COLO668 (cell line): ENCODE data around the gene PRKD2.
A peak's percentile ranks its signal among the peaks of the same experiment; 100 is the strongest.
"Not testable (repeated sequence)": the region's sequence is repeated elsewhere in the genome, so short reads cannot be mapped to it uniquely, and the experiment has no call there.

Experiments used
- DNase-seq: peaks from one replicate; lab custom pipeline; 2025; ENCODE audit not compliant: unreplicated experiment; lab: John Stamatoyannopoulos, UW

PRKD2 gene

GRCh38 chr19:46634656-46635218 lies 82.2 kb downstream of the PRKD2 start:
- DNase-seq: no peak

GRCh38 chr19:46634045-46634655 lies 82.8 kb downstream of the PRKD2 start:
- peak; percentile 27 for DNase-seq

DNA sequence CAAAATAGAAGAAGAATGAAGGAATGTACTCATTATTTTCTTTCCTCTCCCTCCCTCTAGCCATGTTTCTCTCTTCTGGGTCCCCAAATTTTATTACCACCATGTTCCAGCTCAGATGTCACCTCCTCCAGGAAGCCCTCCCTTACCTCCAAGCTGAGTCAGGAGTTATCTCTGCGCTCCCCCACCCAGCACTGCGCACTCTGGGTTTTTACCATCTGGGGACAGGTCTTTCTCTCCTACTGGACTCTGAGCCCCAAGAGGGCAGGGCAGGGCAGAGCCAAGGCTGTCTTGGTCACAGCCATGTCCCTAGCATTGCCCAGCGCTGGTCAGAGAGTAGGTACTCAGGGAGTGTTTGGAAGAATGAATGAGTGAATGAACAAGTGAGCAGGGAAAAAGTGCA lies 83.8 kb downstream of the PRKD2 start:
- no peak for DNase-seq

DNA sequence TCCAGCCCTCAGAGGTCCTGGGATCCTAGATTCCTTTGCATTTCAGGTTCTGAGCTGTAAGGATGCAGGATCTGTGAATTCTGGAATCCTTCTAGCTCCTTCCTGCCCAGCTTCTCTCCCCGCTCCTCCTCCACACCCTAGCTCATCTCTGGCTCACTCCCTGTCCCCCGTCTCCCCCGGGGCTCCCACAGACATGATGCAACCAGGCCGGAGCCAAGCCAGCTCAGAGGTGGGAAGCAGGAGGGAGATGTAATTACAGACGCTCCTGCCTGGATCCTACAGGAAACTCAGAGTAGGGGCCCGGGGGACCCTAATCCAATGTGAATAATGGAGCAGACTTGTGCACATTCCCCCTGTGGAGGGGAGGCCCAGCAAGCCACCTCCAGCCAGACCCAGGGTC lies 85.4 kb downstream of the PRKD2 start:
- no peak for DNase-seq

- DNase-seq: no peak
Observed at GRCh38 chr19:46630586-46631205, 86.2 kb downstream of the PRKD2 start.

- DNase-seq: no peak
Observed at GRCh38 chr19:46629546-46630025, 87.3 kb downstream of the PRKD2 start.

DNA sequence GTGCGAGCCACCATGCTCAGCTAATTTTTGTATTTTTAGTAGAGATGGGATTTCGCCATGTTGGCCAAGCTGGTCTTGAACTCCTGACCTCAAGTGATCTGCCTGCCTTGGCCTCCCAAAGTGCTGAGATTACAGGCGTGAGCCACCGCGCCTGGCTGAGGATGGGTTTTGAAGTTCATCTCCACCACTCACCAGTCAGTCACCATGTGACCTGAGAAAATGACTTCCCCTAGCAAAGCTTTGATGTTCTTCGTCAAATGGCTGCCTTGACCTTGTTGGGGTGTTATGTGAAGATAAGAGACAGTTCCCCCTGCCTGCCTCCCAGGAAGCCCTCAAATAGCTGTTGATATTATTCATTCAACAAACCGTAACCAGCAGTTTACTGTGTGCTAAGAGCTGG lies 87.9 kb downstream of the PRKD2 start:
- not testable (repeated sequence) for DNase-seq

- DNase-seq: no peak
Observed at GRCh38 chr19:46626446-46626845, 90.5 kb downstream of the PRKD2 start.

GRCh38 chr19:46625731-46626130 lies 91.2 kb downstream of the PRKD2 start:
- no peak for DNase-seq

GRCh38 chr19:46624958-46625661 lies 91.8 kb downstream of the PRKD2 start, which contains the start of gene PTGIR:
TSS of gene PTGIR (minus strand) at chr19:46625089. CDS start at chr19:46624225, 864 bp downstream.
- DNase-seq: no peak
